Measurements from ENCODE around the gene MAP3K12.

The MAP3K12 gene

DNA sequence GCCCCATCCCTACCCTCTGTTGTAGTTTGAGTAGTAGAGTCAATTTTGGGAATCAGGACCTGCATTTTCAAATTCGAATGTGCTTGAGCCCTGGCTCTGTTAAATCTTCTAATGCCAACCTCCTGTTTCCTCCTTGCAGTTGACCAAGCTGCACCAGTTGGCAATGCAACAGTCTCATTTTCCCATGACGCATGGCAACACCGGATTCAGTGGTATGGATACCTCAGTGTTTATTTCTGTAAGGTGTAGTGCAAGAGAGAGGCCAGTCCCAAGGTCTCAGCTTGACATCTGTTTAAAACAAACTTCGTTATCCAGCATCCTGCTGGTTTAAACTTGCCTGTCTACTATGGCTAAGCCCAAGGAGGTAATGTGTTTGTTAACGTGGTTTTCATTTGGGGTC lies 32.2 kb downstream of the MAP3K12 start:
- TF ChIP-seq NFIC (IDR thresholded peaks at IDR 0.05), result no peak
- TF ChIP-seq TAF1 (IDR thresholded peaks at IDR 0.05; ENCODE audit: low read depth), result no peak
- no peak for TF ChIP-seq YY1 (IDR thresholded peaks at IDR 0.05; ENCODE audit: low read depth)
- no peak for TF ChIP-seq USF1 (IDR thresholded peaks at IDR 0.05)
- no peak for TF ChIP-seq RAD21 (IDR thresholded peaks at IDR 0.05; ENCODE audit: low read depth)
- TF ChIP-seq, protein P1, sequence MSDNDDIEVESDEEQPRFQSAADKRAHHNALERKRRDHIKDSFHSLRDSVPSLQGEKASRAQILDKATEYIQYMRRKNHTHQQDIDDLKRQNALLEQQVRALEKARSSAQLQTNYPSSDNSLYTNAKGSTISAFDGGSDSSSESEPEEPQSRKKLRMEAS (IDR thresholded peaks at IDR 0.05), result no peak
- TF ChIP-seq CREB1 (IDR thresholded peaks at IDR 0.05; ENCODE audit: low read depth), result no peak
- no peak for TF ChIP-seq EGR1 (IDR thresholded peaks at IDR 0.05)
- no peak for TF ChIP-seq TEAD4 (IDR thresholded peaks at IDR 0.05)
- TF ChIP-seq REST (IDR thresholded peaks at IDR 0.05; ENCODE audit: low read depth), result no peak
- no peak for TF ChIP-seq CEBPB (IDR thresholded peaks at IDR 0.05)
- TF ChIP-seq ZBTB7A (IDR thresholded peaks at IDR 0.05; ENCODE audit: low read depth), result no peak
- TF ChIP-seq FOXM1 (IDR thresholded peaks at IDR 0.05; ENCODE audit: borderline replicate concordance, low read depth), result no peak

- TF ChIP-seq EP300 (IDR thresholded peaks at IDR 0.05; ENCODE audit: borderline replicate concordance) (no peak), CREB1 (IDR thresholded peaks at IDR 0.05; ENCODE audit: low read depth) (no peak), ZBTB7A (IDR thresholded peaks at IDR 0.05; ENCODE audit: low read depth) (no peak), FOXM1 (IDR thresholded peaks at IDR 0.05; ENCODE audit: borderline replicate concordance, low read depth) (no peak)
These were observed 32.6 kb downstream of the MAP3K12 start for GRCh38 chr12:53466640-53467039.

DNA sequence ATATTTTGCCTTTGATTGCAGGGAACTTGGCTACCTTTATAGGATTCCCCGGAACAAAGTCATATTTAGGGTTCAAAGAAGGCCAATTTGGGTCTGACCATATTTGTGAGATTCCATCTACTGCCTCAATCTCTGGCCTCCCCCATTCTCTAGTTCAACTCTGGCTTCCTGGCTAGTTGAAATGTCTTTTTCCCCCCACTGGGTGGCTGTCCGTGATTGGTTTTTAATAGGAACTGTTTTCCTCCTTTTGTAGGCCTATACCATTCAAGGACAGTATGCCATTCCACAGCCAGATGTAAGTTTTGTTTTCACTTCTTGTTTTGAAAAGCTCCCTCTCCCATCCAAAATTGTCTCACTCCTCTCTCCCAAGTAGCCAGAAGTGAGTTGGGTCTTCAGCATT lies 33.6 kb downstream of the MAP3K12 start:
- TF ChIP-seq USF1 (IDR thresholded peaks at IDR 0.05) (no peak), REST (IDR thresholded peaks at IDR 0.05; ENCODE audit: low read depth) (no peak), TAF1 (IDR thresholded peaks at IDR 0.05; ENCODE audit: low read depth) (no peak), RAD21 (IDR thresholded peaks at IDR 0.05; ENCODE audit: low read depth) (no peak), CREB1 (IDR thresholded peaks at IDR 0.05; ENCODE audit: low read depth) (no peak), EGR1 (IDR thresholded peaks at IDR 0.05) (no peak), FOXM1 (IDR thresholded peaks at IDR 0.05; ENCODE audit: borderline replicate concordance, low read depth) (no peak), ZBTB7A (IDR thresholded peaks at IDR 0.05; ENCODE audit: low read depth) (no peak), TEAD4 (IDR thresholded peaks at IDR 0.05) (no peak), YY1 (IDR thresholded peaks at IDR 0.05; ENCODE audit: low read depth) (no peak), CEBPB (IDR thresholded peaks at IDR 0.05) (no peak), EP300 (IDR thresholded peaks at IDR 0.05; ENCODE audit: borderline replicate concordance) (no peak), NFIC (IDR thresholded peaks at IDR 0.05) (no peak), TCF12 (IDR thresholded peaks at IDR 0.05; ENCODE audit: low read depth) (no peak)
- TF ChIP-seq, protein P1 (IDR thresholded peaks at IDR 0.05), result no peak

- no peak for TF ChIP-seq TEAD4 (IDR thresholded peaks at IDR 0.05)
- no peak for TF ChIP-seq TAF1 (IDR thresholded peaks at IDR 0.05; ENCODE audit: low read depth)
- TF ChIP-seq YY1 (IDR thresholded peaks at IDR 0.05; ENCODE audit: low read depth), result no peak
- TF ChIP-seq CEBPB (IDR thresholded peaks at IDR 0.05), result no peak
- no peak for TF ChIP-seq EP300 (IDR thresholded peaks at IDR 0.05; ENCODE audit: borderline replicate concordance)
- TF ChIP-seq RAD21 (IDR thresholded peaks at IDR 0.05; ENCODE audit: low read depth), result no peak
- no peak for TF ChIP-seq USF1 (IDR thresholded peaks at IDR 0.05)
These were observed 34.4 kb downstream of the MAP3K12 start for GRCh38 chr12:53464685-53465418.

DNA sequence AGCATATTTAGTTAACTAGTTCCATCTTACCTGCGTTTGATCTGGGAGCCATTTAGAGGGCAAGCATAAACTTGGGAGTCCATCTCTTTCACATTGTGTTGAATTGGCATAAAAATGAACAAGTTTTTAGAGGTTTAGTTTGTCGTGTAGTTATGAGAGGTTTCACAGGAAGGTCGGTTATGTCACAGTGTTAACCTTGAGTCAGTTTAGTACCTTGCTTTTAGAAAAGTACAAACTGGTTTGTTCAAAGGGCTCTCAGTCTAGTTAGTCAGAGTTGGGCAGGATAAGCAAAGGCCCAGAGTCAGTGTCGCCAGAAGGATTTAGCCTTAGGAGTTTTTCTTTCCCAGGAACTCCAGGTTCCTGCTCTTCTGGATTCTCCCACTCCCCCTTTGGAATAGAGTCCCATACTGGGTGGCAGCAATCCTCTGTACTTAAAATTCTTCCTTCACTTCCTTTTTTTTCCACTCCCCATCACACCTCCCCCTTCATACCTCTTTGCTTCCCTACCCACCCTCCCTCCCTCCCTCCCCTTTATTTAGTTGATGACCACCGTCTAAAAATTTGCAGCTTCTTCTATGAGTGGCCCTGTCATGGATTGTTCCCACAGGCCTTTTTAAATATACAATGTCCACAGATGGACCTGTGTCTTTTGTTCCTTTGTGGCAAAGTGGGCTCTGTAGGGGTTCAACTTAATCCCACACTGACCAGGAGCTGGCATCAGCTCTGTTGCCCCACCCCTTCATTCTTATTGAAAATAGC lies 35.3 kb downstream of the MAP3K12 start:
- TF ChIP-seq, protein P1 (IDR thresholded peaks at IDR 0.05), result no peak
- TF ChIP-seq EP300 (IDR thresholded peaks at IDR 0.05; ENCODE audit: borderline replicate concordance), result no peak
- no peak for TF ChIP-seq FOXM1 (IDR thresholded peaks at IDR 0.05; ENCODE audit: borderline replicate concordance, low read depth)
- no peak for TF ChIP-seq NFIC (IDR thresholded peaks at IDR 0.05)

Data from Ishikawa (cell line).